HepG2 (cell line): ENCODE results near the gene TOR4A. TPM values are rescaled to one million over a fixed set of nuclear protein-coding genes. Genes with fewer than 3 reads are reported as not detected.

Experiments
- ATM ChIP-seq: fragments of 450-650 bp; IDR thresholded peaks from 2 replicates; pipeline ENCODE4 v1.7.1; 2017; ENCODE audit warnings: mild to moderate bottlenecking, borderline replicate concordance
- CC2D1A ChIP-seq: sonication (generic); formaldehyde crosslinking; IDR thresholded peaks from 2 replicates; pipeline ENCODE4 v1.8.1; 2023; ENCODE audit warnings: mild to moderate bottlenecking, missing genetic modification reagents
- FOXK2 ChIP-seq: fragments of 450-650 bp; IDR thresholded peaks from 2 replicates; pipeline ENCODE4 v1.6.1; 2016
- GPN1 ChIP-seq: sonication (generic); formaldehyde crosslinking; IDR thresholded peaks from 2 replicates; pipeline ENCODE4 v1.5.1; 2020; ENCODE audit warnings: missing genetic modification reagents, borderline replicate concordance
- HOXD1 ChIP-seq: sonication (generic); formaldehyde crosslinking; IDR thresholded peaks from 2 replicates; pipeline ENCODE4 v1.5.0; 2020; ENCODE audit warnings: missing genetic modification reagents
- ISL2 ChIP-seq: sonication (generic); formaldehyde crosslinking; IDR thresholded peaks from 2 replicates; pipeline ENCODE4 v1.5.0; 2020; ENCODE audit warnings: missing genetic modification reagents
- JDP2 ChIP-seq: sonication (generic); formaldehyde crosslinking; IDR thresholded peaks from 2 replicates; pipeline ENCODE4 v1.8.1; 2022; ENCODE audit warnings: missing genetic modification reagents, borderline replicate concordance
- MYPOP ChIP-seq: sonication (generic); formaldehyde crosslinking; IDR thresholded peaks from 2 replicates; pipeline ENCODE4 v1.8.1; 2023; ENCODE audit warnings: mild to moderate bottlenecking, moderate library complexity, missing genetic modification reagents
- NKX3-1 ChIP-seq: sonication (generic); formaldehyde crosslinking; IDR thresholded peaks from 2 replicates; pipeline ENCODE4 v1.5.0; 2020; ENCODE audit warnings: missing genetic modification reagents
- SNAI1 ChIP-seq: sonication (generic); formaldehyde crosslinking; IDR thresholded peaks from 2 replicates; pipeline ENCODE4 v1.5.0; 2020; ENCODE audit warnings: mild to moderate bottlenecking, missing genetic modification reagents, borderline replicate concordance
- TERF1 ChIP-seq: sonication (generic); formaldehyde crosslinking; IDR thresholded peaks from 2 replicates; pipeline ENCODE4 v1.8.0; 2022; ENCODE audit warnings: mild to moderate bottlenecking, missing genetic modification reagents, moderate library complexity
- ZNF234 ChIP-seq: sonication (generic); formaldehyde crosslinking; conservative IDR thresholded peaks from 2 replicates; pipeline ENCODE4 v1.5.1; 2020; ENCODE audit warnings: mild to moderate bottlenecking, missing genetic modification reagents
- ZNF274 ChIP-seq: sonication (generic); formaldehyde crosslinking; IDR thresholded peaks from 2 replicates; pipeline ENCODE4 v1.5.1; 2020; ENCODE audit warnings: mild to moderate bottlenecking, missing genetic modification reagents
- ZNF362 ChIP-seq: sonication (generic); formaldehyde crosslinking; IDR thresholded peaks from 2 replicates; pipeline ENCODE4 v1.4.0; 2020; ENCODE audit warnings: missing genetic modification reagents, mild to moderate bottlenecking, borderline replicate concordance
- ZNF550 ChIP-seq: sonication (generic); formaldehyde crosslinking; IDR thresholded peaks from 2 replicates; pipeline ENCODE4 v1.4.0; 2020; ENCODE audit warnings: mild to moderate bottlenecking, missing genetic modification reagents, borderline replicate concordance
- ZNF572 ChIP-seq: sonication (generic); formaldehyde crosslinking; IDR thresholded peaks from 2 replicates; pipeline ENCODE4 v1.5.1; 2020; ENCODE audit warnings: mild to moderate bottlenecking, missing genetic modification reagents
- ZNF580 ChIP-seq: IDR thresholded peaks from 2 replicates; pipeline ENCODE4 v1.6.1; 2016; ENCODE audit warnings: low read depth, borderline replicate concordance
- ZNF598 ChIP-seq: sonication (generic); formaldehyde crosslinking; IDR thresholded peaks from 2 replicates; pipeline ENCODE4 v1.5.1; 2020; ENCODE audit warnings: mild to moderate bottlenecking, missing genetic modification reagents, borderline replicate concordance
- ZNF7 ChIP-seq: IDR thresholded peaks from 2 replicates; pipeline ENCODE4 v1.6.1; 2016; ENCODE audit warnings: missing biosample characterization, missing genetic modification reagents
- ZNF703 ChIP-seq: sonication (generic); formaldehyde crosslinking; IDR thresholded peaks from 2 replicates; pipeline ENCODE4 v1.5.1; 2020; ENCODE audit warnings: missing genetic modification reagents, mild to moderate bottlenecking, moderate library complexity, borderline replicate concordance
- ZNF724P ChIP-seq: sonication (generic); formaldehyde crosslinking; IDR thresholded peaks from 2 replicates; pipeline ENCODE4 v1.8.0; 2022; ENCODE audit warnings: missing genetic modification reagents, borderline replicate concordance
- ZNF737 ChIP-seq: sonication (generic); formaldehyde crosslinking; IDR thresholded peaks from 2 replicates; pipeline ENCODE4 v1.5.0; 2020; ENCODE audit warnings: missing genetic modification reagents, mild to moderate bottlenecking, borderline replicate concordance
- polyA plus RNA-seq, 8 experiments: library from polyadenylated mRNA; depleted of rRNA in 3 of 8; stranded (reverse) in 7 of 8; unstranded in 1 of 8; fragments of >200 nt; fragmentation: Illumina TruSeq in 4 of 8; extraction: Trizol in 4 of 8; gene quantifications; 2 replicates each; pipeline versions ENCODE4 v1.2.1 to v1.2.3, GENCODE V29; 2011 to 2016; ENCODE audit warnings: low read depth in 4 of 8, missing spikeins in 1 of 8, mixed read lengths in 1 of 8; ENCODE audit not compliant: insufficient read depth in 1 of 8
- total RNA-seq, 5 experiments: library from RNA; depleted of rRNA; stranded (reverse); fragments of >200 nt; fragmentation: Illumina TruSeq; extraction: Trizol; gene quantifications; 2 replicates each; pipeline ENCODE4 v1.2.3, GENCODE V29; 2016; ENCODE audit warnings: low read depth in 1 of 5
- TF ChIP-seq, protein P1 (sequence below): sonication (generic); formaldehyde crosslinking; IDR thresholded peaks from 2 replicates; pipeline ENCODE4 v1.4.0; 2020; ENCODE audit warnings: missing genetic modification reagents, borderline replicate concordance
- TF ChIP-seq, protein P2 (sequence below): sonication (generic); formaldehyde crosslinking; IDR thresholded peaks from 2 replicates; pipeline ENCODE4 v1.5.0; 2020; ENCODE audit warnings: missing genetic modification reagents

Gene TOR4A
- total and polyA plus RNA-seq, 2 of the 13 experiments (the other 11 are each of a cell fraction or from before 2014, with no cell fraction given): 11.1 to 14.2 TPM

DNA sequence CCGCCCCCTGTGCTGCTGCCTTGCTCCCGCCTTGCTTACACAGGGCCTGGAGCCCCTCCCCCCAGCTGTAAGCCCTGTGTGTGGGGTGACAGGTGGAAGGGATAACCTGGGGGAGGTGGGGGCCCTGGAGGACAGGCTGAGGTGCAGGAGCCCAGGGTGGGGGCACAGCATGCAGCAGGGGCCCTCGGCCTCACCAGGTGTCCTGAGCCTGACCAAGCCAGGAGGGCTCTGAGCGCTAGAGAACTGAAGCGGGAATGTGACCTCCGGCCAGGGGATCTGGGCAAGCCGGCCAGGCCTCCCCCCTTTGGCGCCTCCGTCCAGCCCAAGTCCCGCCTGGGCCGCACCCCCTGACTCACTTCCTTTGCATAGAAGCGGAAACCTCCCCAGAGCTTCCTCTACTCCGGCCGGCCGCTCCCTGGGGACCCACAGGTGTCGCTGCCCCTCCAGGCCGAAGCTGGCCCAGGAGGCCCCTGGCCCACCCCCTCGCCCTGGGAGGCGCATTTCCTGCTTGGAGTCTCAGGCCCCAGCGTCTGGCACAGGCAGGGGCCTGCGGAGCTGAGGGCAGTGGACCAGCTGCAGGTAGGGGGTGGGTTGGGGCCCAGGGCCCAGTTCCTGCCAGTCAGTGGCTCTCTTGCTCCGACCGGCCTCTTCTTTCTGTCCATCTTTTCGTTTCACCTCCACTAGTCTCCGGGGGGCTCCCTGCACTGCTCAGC lies at the start of gene TOR4A (continued):
- TF ChIP-seq HOXD1 (CRISPR knock-in tag) (no peak), ZNF274 (no peak; the same call in 1 of the 2 replicates), ZNF580 (CRISPR knock-in tag) (0 out of 2 replicates have a peak, but pooled peaks have one; percentile 57), GPN1 (no peak), MYPOP (CRISPR knock-in tag) (peak; percentile 85), ZNF7 (CRISPR knock-in tag) (no peak), ATM (no peak), ZNF550 (CRISPR knock-in tag) (no peak), ZNF724P (CRISPR knock-in tag) (0 out of 2 replicates have a peak, but pooled peaks have one; percentile 25), ZNF737 (CRISPR knock-in tag) (no peak), ISL2 (CRISPR knock-in tag) (0 out of 2 replicates have a peak, but pooled peaks have one; percentile 35), FOXK2 (no peak), ZNF598 (CRISPR knock-in tag) (no peak), TERF1 (CRISPR knock-in tag) (no peak), NKX3-1 (no peak), JDP2 (CRISPR knock-in tag) (no peak), ZNF362 (CRISPR knock-in tag) (no peak), CC2D1A (CRISPR knock-in tag) (no peak), ZNF234 (0 out of 2 replicates have a peak, but pooled peaks have one; percentile 19), SNAI1 (CRISPR knock-in tag) (no peak), ZNF703 (no peak; the same call in 1 of the 2 replicates), ZNF572 (no peak; the same call in 1 of the 2 replicates)
- TF ChIP-seq, protein P1, sequence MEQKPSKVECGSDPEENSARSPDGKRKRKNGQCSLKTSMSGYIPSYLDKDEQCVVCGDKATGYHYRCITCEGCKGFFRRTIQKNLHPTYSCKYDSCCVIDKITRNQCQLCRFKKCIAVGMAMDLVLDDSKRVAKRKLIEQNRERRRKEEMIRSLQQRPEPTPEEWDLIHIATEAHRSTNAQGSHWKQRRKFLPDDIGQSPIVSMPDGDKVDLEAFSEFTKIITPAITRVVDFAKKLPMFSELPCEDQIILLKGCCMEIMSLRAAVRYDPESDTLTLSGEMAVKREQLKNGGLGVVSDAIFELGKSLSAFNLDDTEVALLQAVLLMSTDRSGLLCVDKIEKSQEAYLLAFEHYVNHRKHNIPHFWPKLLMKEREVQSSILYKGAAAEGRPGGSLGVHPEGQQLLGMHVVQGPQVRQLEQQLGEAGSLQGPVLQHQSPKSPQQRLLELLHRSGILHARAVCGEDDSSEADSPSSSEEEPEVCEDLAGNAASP (CRISPR knock-in tag): no peak
- TF ChIP-seq, protein P2, sequence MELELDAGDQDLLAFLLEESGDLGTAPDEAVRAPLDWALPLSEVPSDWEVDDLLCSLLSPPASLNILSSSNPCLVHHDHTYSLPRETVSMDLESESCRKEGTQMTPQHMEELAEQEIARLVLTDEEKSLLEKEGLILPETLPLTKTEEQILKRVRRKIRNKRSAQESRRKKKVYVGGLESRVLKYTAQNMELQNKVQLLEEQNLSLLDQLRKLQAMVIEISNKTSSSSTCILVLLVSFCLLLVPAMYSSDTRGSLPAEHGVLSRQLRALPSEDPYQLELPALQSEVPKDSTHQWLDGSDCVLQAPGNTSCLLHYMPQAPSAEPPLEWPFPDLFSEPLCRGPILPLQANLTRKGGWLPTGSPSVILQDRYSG (CRISPR knock-in tag): no peak
